HepG2 (cell line): Measurements from ENCODE around the gene CDC42BPG. TPM values are rescaled to one million over a fixed set of nuclear protein-coding genes. Genes with fewer than 3 reads are reported as not detected.
A peak's percentile ranks its signal among the peaks of the same experiment; 100 is the strongest.

Source experiments
- ATAC-seq: fragments of 200-7000 bp; cut with Tn5 transposase; 3 replicates; pipeline ENCODE4 v1.9.1; 2020; ENCODE audit warnings: mild to moderate bottlenecking, moderate library complexity
- BruUV-seq: library from RNA; stranded (reverse); fragments of 400-500 nt; replicated peaks from 2 replicates; lab custom pipeline; 2021; lab: Mats Ljungman, UMichigan
- CTCF ChIA-PET: fragments of 300-600 bp; formaldehyde crosslinking; extraction: SDS; loops from one replicate; lab custom pipeline; 2021; ENCODE audit warnings: low total read pairs, inconsistent platforms, low intra/inter-chr PET ratio; lab: Yijun Ruan, JAX
- POLR2A ChIA-PET: fragments of 350-600 bp; sonication (Branson Sonifier 250); formaldehyde crosslinking; loops from one replicate; lab custom pipeline; 2020; ENCODE audit warnings: antibody characterized with exemption, inconsistent platforms; lab: Yijun Ruan, JAX
- DNase-seq: peaks from one replicate; pipeline ENCODE4 v3.0.0-alpha.2; 2015; ENCODE audit warnings: low spot score
- FAIRE-seq: peaks from 3 replicates; lab custom pipeline; 2011; peaks lifted over from hg19 to GRCh38; lab: Jason Lieb, UNC
- H2AFZ ChIP-seq: one replicate; pipeline ENCODE4 v1.6.1; 2011; ENCODE audit warnings: low read length, inconsistent platforms
- H3K27ac ChIP-seq: fragments of 300-600 bp; 3 replicates; pipeline ENCODE4 v1.8.0; 2011; ENCODE audit warnings: mixed run types, mild to moderate bottlenecking, mixed read lengths, low read length, inconsistent platforms; ENCODE audit not compliant: insufficient read depth; ENCODE audit errors: extremely low read length
- H3K27me3 ChIP-seq, 2 experiments: fragments of 200-600 bp in 1 of 2; 2 replicates in 1 of 2; 3 replicates in 1 of 2; pipeline versions ENCODE4 v1.6.0 to v1.8.0; 2011; ENCODE audit warnings: low read length in 2 of 2, mild to moderate bottlenecking in 2 of 2, moderate library complexity in 2 of 2, inconsistent platforms in 1 of 2; ENCODE audit not compliant: insufficient read depth in 2 of 2, control insufficient read depth in 1 of 2
- H3K36me3 ChIP-seq, 2 experiments: fragments of 200-600 bp in 1 of 2; replicated peaks in 1 of 2; 2 replicates in 1 of 2; 3 replicates in 1 of 2; pipeline versions ENCODE4 v1.5.1 to v1.8.0; 2011; ENCODE audit warnings: low read length in 2 of 2, inconsistent platforms in 1 of 2; ENCODE audit not compliant: insufficient read depth in 2 of 2, control insufficient read depth in 1 of 2
- H3K4me1 ChIP-seq: 2 replicates; pipeline ENCODE4 v1.5.1; 2012; ENCODE audit warnings: low read length, inconsistent platforms; ENCODE audit not compliant: insufficient read depth
- H3K4me2 ChIP-seq: 2 replicates; pipeline ENCODE4 v1.6.0; 2011; ENCODE audit warnings: low read depth, low read length, inconsistent platforms
- H3K4me3 ChIP-seq, 3 experiments: fragments of 200-600 bp in 1 of 3; sonication (generic), shearing (Covaris generic) in 1 of 3; replicated peaks in 1 of 3; 2 replicates each; pipeline ENCODE4 v1.5.1; 2011 to 2016; ENCODE audit warnings: low read length in 3 of 3, inconsistent platforms in 2 of 3, low read depth in 2 of 3, mild to moderate bottlenecking in 2 of 3, control low read depth in 1 of 3, mixed read lengths in 1 of 3; ENCODE audit not compliant: insufficient read depth in 1 of 3
- H3K79me2 ChIP-seq: one replicate; pipeline ENCODE4 v1.6.1; 2011; ENCODE audit warnings: low read length, inconsistent platforms; ENCODE audit not compliant: insufficient read depth
- H3K9ac ChIP-seq: 2 replicates; pipeline ENCODE4 v1.6.0; 2011; ENCODE audit warnings: mild to moderate bottlenecking, low read depth, low read length, inconsistent platforms; ENCODE audit not compliant: insufficient read depth
- H3K9me3 ChIP-seq: 2 replicates; pipeline ENCODE4 v1.5.1; 2012; ENCODE audit warnings: mild to moderate bottlenecking, low read length
- H4K20me1 ChIP-seq: 2 replicates; pipeline ENCODE4 v1.6.0; 2011; ENCODE audit warnings: inconsistent platforms, mild to moderate bottlenecking, low read length, moderate library complexity; ENCODE audit not compliant: insufficient read depth
- AGO2 ChIP-seq: fragments of 200-400 bp; formaldehyde crosslinking; optimal IDR thresholded peaks from 2 replicates; pipeline ENCODE3; 2017; ENCODE audit warnings: mild to moderate bottlenecking, low read depth, low read length, moderate library complexity
- GATAD1 ChIP-seq: IDR thresholded peaks from 2 replicates; pipeline ENCODE4 v1.6.1; 2016; ENCODE audit warnings: missing genetic modification reagents, missing compliant biosample characterization
- KDM1A ChIP-seq: IDR thresholded peaks from 2 replicates; pipeline ENCODE4 v1.6.1; 2016; ENCODE audit warnings: missing compliant biosample characterization
- MAFF ChIP-seq: IDR thresholded peaks from 2 replicates; pipeline ENCODE4 v1.6.1; 2011; ENCODE audit warnings: low read depth, low read length, improper control_type of control experiment
- MYC ChIP-seq: sonication (generic); formaldehyde crosslinking; IDR thresholded peaks from 2 replicates; pipeline ENCODE4 v1.9.0; 2021; ENCODE audit warnings: missing genetic modification reagents, borderline replicate concordance
- NR2F1 ChIP-seq, 2 experiments: fragments of 450-650 bp in 1 of 2; formaldehyde crosslinking in 1 of 2; IDR thresholded peaks; 2 replicates each; pipeline versions ENCODE4 v1.5.0 to v1.6.1; 2016 to 2020; ENCODE audit warnings: mild to moderate bottlenecking in 1 of 2, missing compliant biosample characterization in 1 of 2, missing genetic modification reagents in 1 of 2, moderate library complexity in 1 of 2
- RBFOX2 ChIP-seq: fragments of 200-400 bp; formaldehyde crosslinking; IDR thresholded peaks from 2 replicates; pipeline ENCODE4 v1.6.1; 2017; ENCODE audit warnings: low read depth, mild to moderate bottlenecking, low read length
- SMAD1 ChIP-seq: sonication (generic); formaldehyde crosslinking; IDR thresholded peaks from 2 replicates; pipeline ENCODE4 v1.4.0; 2020; ENCODE audit warnings: missing genetic modification reagents, low read depth, mild to moderate bottlenecking, borderline replicate concordance
- ZBTB38 ChIP-seq: sonication (generic); formaldehyde crosslinking; IDR thresholded peaks from 2 replicates; pipeline ENCODE4 v1.5.1; 2020; ENCODE audit warnings: mild to moderate bottlenecking, missing genetic modification reagents
- ZFP36L1 ChIP-seq: sonication (generic); formaldehyde crosslinking; IDR thresholded peaks from 2 replicates; pipeline ENCODE4 v1.8.0; 2022; ENCODE audit warnings: mild to moderate bottlenecking, missing genetic modification reagents, moderate library complexity
- ZNF138 ChIP-seq: sonication (generic); formaldehyde crosslinking; IDR thresholded peaks from 2 replicates; pipeline ENCODE4 v1.5.0; 2020; ENCODE audit warnings: mild to moderate bottlenecking, low read depth, missing genetic modification reagents
- ZNF546 ChIP-seq: sonication (generic); formaldehyde crosslinking; conservative IDR thresholded peaks from 2 replicates; pipeline ENCODE4 v1.8.1; 2023; ENCODE audit warnings: mild to moderate bottlenecking, missing genetic modification reagents
- ZNF564 ChIP-seq: sonication (generic); formaldehyde crosslinking; IDR thresholded peaks from 2 replicates; pipeline ENCODE4 v1.8.1; 2023; ENCODE audit warnings: mild to moderate bottlenecking, missing genetic modification reagents
- ZNF577 ChIP-seq: sonication (generic); formaldehyde crosslinking; IDR thresholded peaks from 2 replicates; pipeline ENCODE4 v1.4.0; 2020; ENCODE audit warnings: mild to moderate bottlenecking, low read depth, missing genetic modification reagents, borderline replicate concordance
- WGBS: methylation state at CpG from one replicate; pipeline ENCODE4 v1.1.6; 2017; ENCODE audit warnings: low lambda C conversion rate; 5-methylcytosine and 5-hydroxymethylcytosine counted together
- in situ Hi-C: cut with HindIII; loops from 2 replicates; pipeline ENCODE4 v1.10.0; 2017; ENCODE audit warnings: low pct_unique_long_range_greater_than_20kb; ENCODE audit not compliant: extremely low pct_ligation_motif_present
- intact Hi-C: fragments of 100-400 bp; cut with micrococcal nuclease; formaldehyde crosslinking; loops from one replicate; pipeline ENCODE4 v1.10.0; 2022; ENCODE audit not compliant: unreplicated experiment
- polyA plus RNA-seq, 8 experiments: library from polyadenylated mRNA; depleted of rRNA in 3 of 8; stranded (reverse) in 7 of 8; unstranded in 1 of 8; fragments of >200 nt; fragmentation: Illumina TruSeq in 4 of 8; extraction: Trizol in 4 of 8; gene quantifications; 2 replicates each; pipeline versions ENCODE4 v1.2.1 to v1.2.3, GENCODE V29; 2011 to 2016; ENCODE audit warnings: low read depth in 4 of 8, missing spikeins in 1 of 8, mixed read lengths in 1 of 8; ENCODE audit not compliant: insufficient read depth in 1 of 8
- total RNA-seq, 5 experiments: library from RNA; depleted of rRNA; stranded (reverse); fragments of >200 nt; fragmentation: Illumina TruSeq; extraction: Trizol; gene quantifications; 2 replicates each; pipeline ENCODE4 v1.2.3, GENCODE V29; 2016; ENCODE audit warnings: low read depth in 1 of 5
- TF ChIP-seq, protein P1 (sequence below): sonication (generic); formaldehyde crosslinking; IDR thresholded peaks from 2 replicates; pipeline ENCODE4 v1.5.0; 2020; ENCODE audit warnings: mild to moderate bottlenecking, missing genetic modification reagents, borderline replicate concordance
- TF ChIP-seq, protein P2 (sequence below): sonication (generic); formaldehyde crosslinking; IDR thresholded peaks from 2 replicates; pipeline ENCODE4 v1.4.0; 2020; ENCODE audit warnings: mild to moderate bottlenecking, missing genetic modification reagents, borderline replicate concordance

The CDC42BPG gene
- total and polyA plus RNA-seq, 2 of the 13 experiments (the other 11 are each of a cell fraction or from before 2014, with no cell fraction given) = 0.55 to 1.4 TPM

DNA sequence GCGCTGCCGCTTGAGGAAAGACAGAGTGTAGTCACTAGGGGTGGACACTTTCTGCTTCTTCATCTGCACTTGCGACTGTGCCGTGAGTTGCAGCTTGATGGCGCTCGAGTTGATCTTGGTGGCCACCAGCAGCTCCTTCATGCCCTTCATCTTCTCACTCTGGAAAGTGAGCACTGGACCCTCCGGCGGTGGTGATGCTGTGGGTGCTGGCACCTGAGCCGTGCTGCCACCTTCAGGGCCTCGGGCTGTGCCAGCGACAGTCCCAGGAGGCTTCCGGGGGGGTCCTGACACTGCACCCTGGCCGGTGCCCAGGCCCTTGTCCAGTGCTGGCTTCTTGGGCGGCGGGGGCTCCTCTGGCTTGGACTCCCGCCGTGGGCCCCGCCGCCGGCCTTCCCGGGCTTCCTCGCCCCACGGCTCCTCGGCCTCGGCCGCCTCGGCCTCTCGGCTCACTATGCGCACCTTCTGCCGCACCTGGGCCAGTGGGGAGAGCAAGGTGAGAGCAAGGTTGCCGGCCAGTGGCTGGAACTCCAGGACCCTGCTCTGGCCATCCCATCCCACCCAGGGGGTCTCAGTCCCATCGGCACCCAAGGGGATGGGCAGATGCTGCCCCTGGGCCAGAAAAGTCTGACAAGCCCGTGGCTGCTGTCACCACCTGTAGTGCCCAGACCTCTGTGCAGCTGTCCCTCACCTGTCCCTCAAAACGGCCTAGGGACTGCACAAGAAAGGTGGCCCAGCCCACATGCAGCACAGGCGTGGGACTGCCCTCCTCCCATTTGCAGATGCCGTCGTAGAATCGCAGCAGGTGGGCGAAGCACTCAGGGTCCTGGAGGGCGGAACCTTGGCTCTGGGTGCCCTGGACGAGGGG, 39.9 kb downstream of the CDC42BPG start:
- DNase-seq = no peak
- peak overlapping the region; percentile 63 for H3K27ac ChIP-seq
- CTCF ChIA-PET = no interaction called here

More for the DNA sequence above, 39.9 kb downstream of the CDC42BPG start:
- POLR2A ChIA-PET = interaction anchor here (2.3 kb wide), 1 partner anchor 39 kb away, joined by 5 read pairs; the partner anchor contains the start of gene CDC42BPG
- no peaks in the 10 kb centered on the region for H3K27me3 ChIP-seq
- ATAC-seq (no peak), FAIRE-seq (no peak)
- 0 out of 2 replicates have a peak overlapping the region, but pooled peaks have one; percentile 59 for H3K9ac ChIP-seq
- H4K20me1 ChIP-seq = no peaks in the 10 kb centered on the region
- peak overlapping the region; percentile 69 for H3K4me2 ChIP-seq
- no peaks in the 10 kb centered on the region for H3K9me3 ChIP-seq
- 93% methylated on average over 26 of the region's 41 CpGs for WGBS
- H2AFZ ChIP-seq = no peak overlapping the region
- H3K79me2 ChIP-seq = no peaks in the 10 kb centered on the region
- no TSS peak for BruUV-seq
- intact Hi-C loops (loop anchor here (5.0 kb wide), 1 partner anchor 43 kb away; no protein-coding TSS in a partner anchor), in situ Hi-C loops (loop anchor here (5.0 kb wide), 1 partner anchor 38 kb away; the partner anchor contains the start of gene CDC42BPG)
- no peak for TF ChIP-seq ZNF564 (CRISPR knock-in tag)
- TF ChIP-seq, protein P1, sequence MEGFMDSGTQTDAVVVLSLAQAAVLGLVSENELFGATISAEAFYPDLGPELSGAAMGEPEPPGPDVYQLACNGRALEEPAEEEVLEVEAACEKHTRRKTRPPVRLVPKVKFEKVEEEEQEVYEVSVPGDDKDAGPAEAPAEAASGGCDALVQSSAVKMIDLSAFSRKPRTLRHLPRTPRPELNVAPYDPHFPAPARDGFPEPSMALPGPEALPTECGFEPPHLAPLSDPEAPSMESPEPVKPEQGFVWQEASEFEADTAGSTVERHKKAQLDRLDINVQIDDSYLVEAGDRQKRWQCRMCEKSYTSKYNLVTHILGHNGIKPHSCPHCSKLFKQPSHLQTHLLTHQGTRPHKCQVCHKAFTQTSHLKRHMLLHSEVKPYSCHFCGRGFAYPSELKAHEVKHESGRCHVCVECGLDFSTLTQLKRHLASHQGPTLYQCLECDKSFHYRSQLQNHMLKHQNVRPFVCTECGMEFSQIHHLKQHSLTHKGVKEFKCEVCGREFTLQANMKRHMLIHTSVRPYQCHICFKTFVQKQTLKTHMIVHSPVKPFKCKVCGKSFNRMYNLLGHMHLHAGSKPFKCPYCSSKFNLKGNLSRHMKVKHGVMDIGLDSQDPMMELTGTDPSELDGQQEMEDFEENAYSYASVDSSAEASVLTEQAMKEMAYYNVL (CRISPR knock-in tag) = no peak
- TF ChIP-seq RBFOX2 = peak; percentile 59
- TF ChIP-seq NR2F1 (CRISPR knock-in tag; IDR thresholded peaks at IDR 0.05) = no peak
- TF ChIP-seq ZNF138 = no peak
- no peak for TF ChIP-seq KDM1A
- no peak for TF ChIP-seq MYC
- peak; percentile 31; the same call in 1 of the 2 replicates for TF ChIP-seq ZBTB38 (CRISPR knock-in tag)
- TF ChIP-seq, protein P2, sequence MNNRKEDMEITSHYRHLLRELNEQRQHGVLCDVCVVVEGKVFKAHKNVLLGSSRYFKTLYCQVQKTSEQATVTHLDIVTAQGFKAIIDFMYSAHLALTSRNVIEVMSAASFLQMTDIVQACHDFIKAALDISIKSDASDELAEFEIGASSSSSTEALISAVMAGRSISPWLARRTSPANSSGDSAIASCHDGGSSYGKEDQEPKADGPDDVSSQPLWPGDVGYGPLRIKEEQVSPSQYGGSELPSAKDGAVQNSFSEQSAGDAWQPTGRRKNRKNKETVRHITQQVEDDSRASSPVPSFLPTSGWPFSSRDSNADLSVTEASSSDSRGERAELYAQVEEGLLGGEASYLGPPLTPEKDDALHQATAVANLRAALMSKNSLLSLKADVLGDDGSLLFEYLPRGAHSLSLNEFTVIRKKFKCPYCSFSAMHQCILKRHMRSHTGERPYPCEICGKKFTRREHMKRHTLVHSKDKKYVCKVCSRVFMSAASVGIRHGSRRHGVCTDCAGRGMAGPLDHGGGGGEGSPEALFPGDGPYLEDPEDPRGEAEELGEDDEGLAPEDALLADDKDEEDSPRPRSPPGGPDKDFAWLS (CRISPR knock-in tag) = no peak
- no peak for TF ChIP-seq SMAD1 (CRISPR knock-in tag)
- no peak for TF ChIP-seq ZFP36L1
- TF ChIP-seq ZNF546 (CRISPR knock-in tag) = no peak
- no peak for TF ChIP-seq ZNF577 (CRISPR knock-in tag)
- no peak for TF ChIP-seq GATAD1 (CRISPR knock-in tag)
- TF ChIP-seq AGO2 = peak; percentile 37
- no peak for TF ChIP-seq MAFF
- peaks cover 57% of the 10 kb centered on the region for H3K4me1 ChIP-seq
- no peak overlapping the region; a peak in 1 of 6 replicates for H3K4me3 ChIP-seq
- peaks cover 9 to 27% of the 10 kb centered on the region in 2 experiments; a peak in 4 of 5 replicates for H3K36me3 ChIP-seq
